Ishikawa (cell line): ENCODE data around the gene BANP.

Experiments used
- CEBPB ChIP-seq: IDR thresholded peaks from 2 replicates; pipeline ENCODE4 v1.6.1; 2012
- CREB1 ChIP-seq: IDR thresholded peaks from 2 replicates; pipeline ENCODE4 v1.6.1; 2012; ENCODE audit warnings: low read depth
- EGR1 ChIP-seq: IDR thresholded peaks from 2 replicates; pipeline ENCODE4 v1.6.1; 2012
- EP300 ChIP-seq: IDR thresholded peaks from 2 replicates; pipeline ENCODE4 v1.6.1; 2012; ENCODE audit warnings: borderline replicate concordance
- FOXM1 ChIP-seq: IDR thresholded peaks from 2 replicates; pipeline ENCODE4 v1.6.1; 2012; ENCODE audit warnings: low read depth, borderline replicate concordance
- NFIC ChIP-seq: IDR thresholded peaks from 2 replicates; pipeline ENCODE4 v1.6.1; 2012
- RAD21 ChIP-seq: IDR thresholded peaks from 2 replicates; pipeline ENCODE4 v1.6.1; 2012; ENCODE audit warnings: low read depth
- TAF1 ChIP-seq: IDR thresholded peaks from 2 replicates; pipeline ENCODE4 v1.6.1; 2012; ENCODE audit warnings: low read depth, mild to moderate bottlenecking
- TCF12 ChIP-seq: IDR thresholded peaks from 2 replicates; pipeline ENCODE4 v1.6.1; 2012; ENCODE audit warnings: low read depth
- TEAD4 ChIP-seq: IDR thresholded peaks from 2 replicates; pipeline ENCODE4 v1.6.1; 2012
- YY1 ChIP-seq: IDR thresholded peaks from 2 replicates; pipeline ENCODE4 v1.6.1; 2012; ENCODE audit warnings: low read depth
- ZBTB7A ChIP-seq: IDR thresholded peaks from 2 replicates; pipeline ENCODE4 v1.6.1; 2012; ENCODE audit warnings: low read depth
- TF ChIP-seq, protein P1 (sequence below): IDR thresholded peaks from 2 replicates; pipeline ENCODE4 v1.6.1; 2012
- TF ChIP-seq, protein P2 (sequence below): IDR thresholded peaks from 2 replicates; pipeline ENCODE4 v1.6.1; 2012; ENCODE audit warnings: low read depth, mild to moderate bottlenecking
- TF ChIP-seq, protein P3 (sequence below): IDR thresholded peaks from 2 replicates; pipeline ENCODE4 v1.6.1; 2012

BANP gene

DNA sequence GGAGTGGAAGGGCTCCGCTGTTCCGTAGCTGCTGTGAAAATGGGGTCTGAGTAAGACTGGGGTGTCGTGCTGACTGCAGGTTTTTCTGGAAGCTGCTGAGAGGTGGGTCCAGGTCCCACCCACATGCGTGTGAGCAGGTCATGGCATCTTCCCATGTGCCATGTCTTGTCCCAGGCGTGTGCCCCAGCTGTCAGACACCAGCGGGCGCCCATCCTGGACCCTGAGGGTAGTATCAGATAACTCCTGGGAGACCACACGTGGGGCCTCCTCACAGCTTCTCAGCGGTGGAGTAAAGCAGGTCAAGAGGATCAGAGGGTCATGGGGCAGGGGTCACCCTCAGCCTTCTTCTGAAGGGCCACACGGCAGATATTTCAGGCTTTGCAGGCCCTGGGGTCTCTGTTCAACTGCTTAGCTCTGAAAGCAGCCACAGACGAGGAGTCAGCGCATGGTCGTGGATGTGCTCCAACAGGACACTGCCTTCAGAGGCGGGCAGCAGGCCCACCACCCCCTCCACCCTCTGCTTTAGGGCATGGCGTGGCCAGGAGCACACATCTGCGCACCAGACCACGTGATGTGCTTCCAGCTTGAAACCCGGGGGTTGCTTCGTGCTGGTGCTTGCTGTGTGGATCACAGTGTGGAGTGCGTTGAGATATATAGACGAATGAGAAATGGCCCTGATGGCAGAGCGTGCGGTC, 68.7 kb downstream of the BANP start:
- TF ChIP-seq, protein P1, sequence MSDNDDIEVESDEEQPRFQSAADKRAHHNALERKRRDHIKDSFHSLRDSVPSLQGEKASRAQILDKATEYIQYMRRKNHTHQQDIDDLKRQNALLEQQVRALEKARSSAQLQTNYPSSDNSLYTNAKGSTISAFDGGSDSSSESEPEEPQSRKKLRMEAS = no peak
- TF ChIP-seq CREB1 = no peak
- no peak for TF ChIP-seq EP300

DNA sequence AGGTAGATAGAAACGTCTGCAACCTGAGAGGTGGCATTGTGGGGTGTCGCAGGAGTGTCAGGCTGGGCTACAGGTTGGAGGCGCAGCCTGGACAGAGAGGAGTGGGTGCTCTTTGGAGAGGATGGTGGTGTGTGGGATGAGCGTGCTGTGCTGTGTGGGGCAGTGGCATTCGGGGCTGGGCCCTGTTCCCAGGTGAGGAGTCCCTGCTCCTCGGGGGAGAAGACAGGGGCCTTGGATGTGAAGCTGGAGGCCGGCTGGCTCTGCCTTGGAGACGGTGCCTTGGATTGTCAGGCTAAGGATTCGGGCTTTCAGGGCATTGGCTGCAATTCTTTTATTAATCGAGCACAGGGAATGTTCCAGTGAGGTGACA, 69.3 kb downstream of the BANP start:
- no peak for TF ChIP-seq RAD21
- TF ChIP-seq, protein P1 = no peak
- no peak for TF ChIP-seq CEBPB
- no peak for TF ChIP-seq FOXM1
- no peak for TF ChIP-seq EP300
- TF ChIP-seq EGR1 = no peak
- TF ChIP-seq, protein P2, sequence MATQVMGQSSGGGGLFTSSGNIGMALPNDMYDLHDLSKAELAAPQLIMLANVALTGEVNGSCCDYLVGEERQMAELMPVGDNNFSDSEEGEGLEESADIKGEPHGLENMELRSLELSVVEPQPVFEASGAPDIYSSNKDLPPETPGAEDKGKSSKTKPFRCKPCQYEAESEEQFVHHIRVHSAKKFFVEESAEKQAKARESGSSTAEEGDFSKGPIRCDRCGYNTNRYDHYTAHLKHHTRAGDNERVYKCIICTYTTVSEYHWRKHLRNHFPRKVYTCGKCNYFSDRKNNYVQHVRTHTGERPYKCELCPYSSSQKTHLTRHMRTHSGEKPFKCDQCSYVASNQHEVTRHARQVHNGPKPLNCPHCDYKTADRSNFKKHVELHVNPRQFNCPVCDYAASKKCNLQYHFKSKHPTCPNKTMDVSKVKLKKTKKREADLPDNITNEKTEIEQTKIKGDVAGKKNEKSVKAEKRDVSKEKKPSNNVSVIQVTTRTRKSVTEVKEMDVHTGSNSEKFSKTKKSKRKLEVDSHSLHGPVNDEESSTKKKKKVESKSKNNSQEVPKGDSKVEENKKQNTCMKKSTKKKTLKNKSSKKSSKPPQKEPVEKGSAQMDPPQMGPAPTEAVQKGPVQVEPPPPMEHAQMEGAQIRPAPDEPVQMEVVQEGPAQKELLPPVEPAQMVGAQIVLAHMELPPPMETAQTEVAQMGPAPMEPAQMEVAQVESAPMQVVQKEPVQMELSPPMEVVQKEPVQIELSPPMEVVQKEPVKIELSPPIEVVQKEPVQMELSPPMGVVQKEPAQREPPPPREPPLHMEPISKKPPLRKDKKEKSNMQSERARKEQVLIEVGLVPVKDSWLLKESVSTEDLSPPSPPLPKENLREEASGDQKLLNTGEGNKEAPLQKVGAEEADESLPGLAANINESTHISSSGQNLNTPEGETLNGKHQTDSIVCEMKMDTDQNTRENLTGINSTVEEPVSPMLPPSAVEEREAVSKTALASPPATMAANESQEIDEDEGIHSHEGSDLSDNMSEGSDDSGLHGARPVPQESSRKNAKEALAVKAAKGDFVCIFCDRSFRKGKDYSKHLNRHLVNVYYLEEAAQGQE = no peak
- TF ChIP-seq CREB1 = no peak

DNA sequence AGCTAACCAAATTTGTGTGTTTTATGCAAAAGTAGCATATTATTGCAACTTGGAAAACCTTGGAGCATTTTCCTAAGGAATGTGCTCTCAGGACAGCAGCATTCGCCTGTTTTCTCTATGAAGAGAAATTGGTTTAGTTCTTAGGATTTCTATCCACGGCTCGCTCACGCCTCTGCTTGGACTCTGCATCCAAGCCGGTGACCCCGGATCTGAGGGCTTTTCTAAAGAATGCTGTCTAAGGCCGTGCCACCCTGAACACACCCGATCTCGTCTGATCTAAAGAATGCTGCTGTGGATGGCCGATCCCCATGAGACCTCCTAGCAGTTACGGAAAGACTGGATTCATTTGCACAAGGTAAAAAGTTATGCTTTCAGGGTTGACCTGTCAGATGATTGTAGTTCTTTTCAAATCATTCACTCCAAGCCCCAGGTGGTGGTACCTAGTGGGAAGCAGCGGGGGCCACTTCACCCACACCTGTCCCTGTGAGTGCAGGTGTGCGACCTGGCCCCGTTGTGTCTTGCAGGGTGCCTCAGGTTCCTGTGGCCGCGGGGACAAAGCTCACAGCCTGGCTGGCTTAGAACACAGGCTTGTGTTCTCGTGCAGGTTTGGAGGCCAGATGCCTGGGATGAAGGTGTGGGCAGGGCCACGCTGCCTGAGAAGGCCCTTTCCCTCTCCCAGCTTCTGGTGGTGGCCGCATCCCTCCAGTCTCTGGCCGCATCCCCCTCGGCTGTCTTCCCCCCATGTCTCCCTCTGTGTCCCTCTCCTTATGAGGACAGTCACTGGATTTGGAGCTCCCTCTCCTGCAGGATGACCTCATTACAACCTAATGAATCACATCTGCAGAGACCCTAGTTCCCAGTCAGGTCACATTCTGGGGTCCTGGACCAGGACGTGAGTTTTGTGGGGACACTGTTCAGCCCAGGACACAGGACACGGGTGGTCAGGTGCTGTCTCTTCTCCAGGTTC, 71.1 kb downstream of the BANP start:
- TF ChIP-seq NFIC (no peak), CEBPB (no peak), EGR1 (no peak), RAD21 (no peak), FOXM1 (no peak), EP300 (no peak), ZBTB7A (no peak), CREB1 (no peak), TEAD4 (no peak), TCF12 (no peak), TAF1 (no peak), YY1 (no peak)
- TF ChIP-seq, protein P3, sequence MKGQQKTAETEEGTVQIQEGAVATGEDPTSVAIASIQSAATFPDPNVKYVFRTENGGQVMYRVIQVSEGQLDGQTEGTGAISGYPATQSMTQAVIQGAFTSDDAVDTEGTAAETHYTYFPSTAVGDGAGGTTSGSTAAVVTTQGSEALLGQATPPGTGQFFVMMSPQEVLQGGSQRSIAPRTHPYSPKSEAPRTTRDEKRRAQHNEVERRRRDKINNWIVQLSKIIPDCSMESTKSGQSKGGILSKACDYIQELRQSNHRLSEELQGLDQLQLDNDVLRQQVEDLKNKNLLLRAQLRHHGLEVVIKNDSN = no peak
- TF ChIP-seq, protein P2 = no peak
- TF ChIP-seq, protein P1 = no peak

DNA sequence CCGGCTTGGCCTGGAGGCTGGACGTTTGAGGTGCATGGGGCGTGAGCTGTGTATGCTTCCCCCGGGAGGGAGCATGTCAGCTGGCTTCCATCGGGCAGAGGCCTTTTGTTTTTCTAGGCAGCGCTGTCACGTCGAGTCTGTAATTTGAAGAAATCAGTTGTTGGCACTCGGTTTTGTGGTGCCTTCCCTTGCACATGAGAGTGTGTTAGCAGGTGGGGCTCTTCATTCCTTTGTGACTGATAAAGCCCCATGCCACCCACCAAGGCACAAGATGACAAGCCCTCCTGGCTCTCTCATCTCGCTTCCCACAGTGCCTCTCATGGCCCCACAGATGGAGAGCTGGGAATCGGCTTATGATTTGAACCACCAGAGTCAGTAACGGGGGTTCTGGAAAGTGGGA, 72.1 kb downstream of the BANP start:
- TF ChIP-seq TAF1 (no peak), ZBTB7A (no peak), EGR1 (no peak), CEBPB (no peak), YY1 (no peak), RAD21 (no peak), CREB1 (no peak), FOXM1 (no peak), NFIC (no peak), TCF12 (no peak), EP300 (no peak)
- TF ChIP-seq, protein P2 = no peak
- TF ChIP-seq, protein P1 = no peak
